A673 (cell line): ENCODE results near the gene ASB3.

ENCODE experiments used
- CTCF ChIP-seq: fragments of 300-800, 200-600 bp; sonication (generic); conservative IDR thresholded peaks from 2 replicates; pipeline ENCODE4 v1.5.1; 2017; ENCODE audit warnings: low read depth, mild to moderate bottlenecking, antibody characterized with exemption, low read length, moderate library complexity, mixed read lengths
- EZH2 ChIP-seq: fragments of 200-600 bp; sonication (generic); IDR thresholded peaks from 2 replicates; pipeline ENCODE4 v1.6.1; 2017; ENCODE audit warnings: borderline replicate concordance, low read depth, mild to moderate bottlenecking, mixed read lengths, antibody characterized with exemption, low read length; ENCODE audit not compliant: poor library complexity, severe bottlenecking

- TF ChIP-seq CTCF: no peak
- TF ChIP-seq EZH2: no peak
Observed at GRCh38 chr2:53765767-53766166, 21.0 kb downstream of the ASB3 start.
